ENCODE results near the gene HNRNPR. TPM values are rescaled to one million over a fixed set of nuclear protein-coding genes. Genes with fewer than 3 reads are reported as not detected.

The HNRNPR gene
- total RNA-seq, 1 experiment from 2014 or later: 194 TPM

GRCh38 chr1:23286401-23286800 is 57.7 kb downstream of the HNRNPR start:
- TF ChIP-seq YY1 (IDR thresholded peaks at IDR 0.05; ENCODE audit: extremely low read depth, insufficient replicate concordance, low read depth, low read length) (no peak), CEBPB (IDR thresholded peaks at IDR 0.05; ENCODE audit: low read depth) (no peak), EZH2phosphoT487 (IDR thresholded peaks at IDR 0.05; ENCODE audit: borderline replicate concordance) (no peak), ZFX (IDR thresholded peaks at IDR 0.05) (no peak), ELF1 (IDR thresholded peaks at IDR 0.05; ENCODE audit: borderline replicate concordance, low read depth) (no peak), FOSL1 (IDR thresholded peaks at IDR 0.05; ENCODE audit: low read depth) (no peak), CBX3 (IDR thresholded peaks at IDR 0.05; ENCODE audit: low read depth) (no peak), RAD21 (IDR thresholded peaks at IDR 0.05; ENCODE audit: low read depth) (no peak), EGR1 (IDR thresholded peaks at IDR 0.05; ENCODE audit: low read depth) (no peak), SP1 (IDR thresholded peaks at IDR 0.05; ENCODE audit: low read depth) (no peak), ATF3 (IDR thresholded peaks at IDR 0.05) (no peak), SIN3A (IDR thresholded peaks at IDR 0.05; ENCODE audit: low read depth) (no peak), REST (IDR thresholded peaks at IDR 0.05; ENCODE audit: low read depth) (no peak), EZH2 (IDR thresholded peaks at IDR 0.05) (no peak), JUND (IDR thresholded peaks at IDR 0.05) (no peak)
- CTCF ChIA-PET: no interaction called here
- H3K9me3 ChIP-seq (ENCODE audit: control insufficient read depth in 1 of 2, insufficient read depth in 1 of 2, low read depth in 1 of 2, low read length in 2 of 2): no peaks in the 10 kb centered on the region
- H3K4me3 ChIP-seq (replicated peaks in 1 of 2; ENCODE audit: low read depth in 1 of 2, low read length in 2 of 2): no peak overlapping the region
- no peaks in the 10 kb centered on the region for H3K27me3 ChIP-seq (ENCODE audit: insufficient read depth, low read length)
- DNase-seq (ENCODE audit: low read depth, low spot score): no peak
- H2AFZ ChIP-seq (ENCODE audit: low read depth, low read length, poor library complexity, severe bottlenecking): no peak overlapping the region
- BruUV-seq (replicated peaks): no TSS peak
- ATAC-seq: no peak
- POLR2A ChIA-PET: no interaction called here
- H3K4me1 ChIP-seq (ENCODE audit: control insufficient read depth in 1 of 2, insufficient read depth in 2 of 2, low read length in 2 of 2): peaks cover 9 to 17% of the 10 kb centered on the region in 2 experiments; a peak in 3 of 4 replicates
- H3K79me2 ChIP-seq (ENCODE audit: insufficient read depth, low read length): peaks cover 4% of the 10 kb centered on the region; the same call in 1 of the 2 replicates
- H3K9me2 ChIP-seq (ENCODE audit: insufficient read depth): no peaks in the 10 kb centered on the region
- RAD21 ChIA-PET (ENCODE audit: low non-redundant PET in 1 of 2, low total read pairs in 2 of 2, uncharacterized antibody in 2 of 2, unreplicated experiment in 2 of 2): no interaction called here
- H3K9ac ChIP-seq (ENCODE audit: low read length): no peak overlapping the region
- peaks cover 24 to 45% of the 10 kb centered on the region in 2 experiments for H3K36me3 ChIP-seq (ENCODE audit: control insufficient read depth in 1 of 2, insufficient read depth in 2 of 2, low read length in 2 of 2)
- 0 out of 2 replicates have a peak, but pooled peaks cover 4% of the 10 kb centered on the region for H4K20me1 ChIP-seq (ENCODE audit: insufficient read depth)
- H3K4me2 ChIP-seq (ENCODE audit: low read length): no peak overlapping the region
- no peak overlapping the region for H3K27ac ChIP-seq (ENCODE audit: low read depth, low read length)
- intact Hi-C loops (cut with micrococcal nuclease): no loop called here
